NCI-H2029 (cell line): Measurements from ENCODE around the gene SLC25A21.
"Not testable (repeated sequence)": the region's sequence is repeated elsewhere in the genome, so short reads cannot be mapped to it uniquely, and the experiment has no call there.

Source experiments
- DNase-seq: peaks from one replicate; lab custom pipeline; 2025; lab: John Stamatoyannopoulos, UW

SLC25A21 gene

GRCh38 chr14:36941783-36942521 lies 230.5 kb downstream of the SLC25A21 start:
- DNase-seq, result peak; percentile 50

GRCh38 chr14:36940476-36940875 lies 231.9 kb downstream of the SLC25A21 start:
- no peak for DNase-seq

- DNase-seq, result no peak
Measured at GRCh38 chr14:36939265-36939664, 233.1 kb downstream of the SLC25A21 start.

- no peak for DNase-seq
Measured at GRCh38 chr14:36938678-36939077, 233.7 kb downstream of the SLC25A21 start.

GRCh38 chr14:36935976-36936678 lies 236.3 kb downstream of the SLC25A21 start:
- DNase-seq, result no peak

GRCh38 chr14:36934304-36934703 lies 238.1 kb downstream of the SLC25A21 start:
- no peak for DNase-seq

- no peak for DNase-seq
Measured at GRCh38 chr14:36931791-36932190, 240.6 kb downstream of the SLC25A21 start.

GRCh38 chr14:36928432-36928831 lies 244.0 kb downstream of the SLC25A21 start:
- no peak for DNase-seq

GRCh38 chr14:36925094-36925493 lies 247.3 kb downstream of the SLC25A21 start:
- DNase-seq, result no peak

- DNase-seq, result no peak
Measured at GRCh38 chr14:36916668-36917067, 255.7 kb downstream of the SLC25A21 start.

GRCh38 chr14:36915081-36915480 lies 257.3 kb downstream of the SLC25A21 start:
- no peak for DNase-seq

GRCh38 chr14:36910578-36910977 lies 261.8 kb downstream of the SLC25A21 start:
- DNase-seq, result no peak

- DNase-seq, result no peak
Measured at GRCh38 chr14:36905272-36905888, 267.0 kb downstream of the SLC25A21 start.

GRCh38 chr14:36901861-36902260 lies 270.5 kb downstream of the SLC25A21 start:
- no peak for DNase-seq

- no peak for DNase-seq
Measured at GRCh38 chr14:36900846-36901245, 271.6 kb downstream of the SLC25A21 start.

- not testable (repeated sequence) for DNase-seq
Measured at GRCh38 chr14:36896300-36896699, 276.1 kb downstream of the SLC25A21 start.

- no peak for DNase-seq
Measured at GRCh38 chr14:36884049-36884448, 288.4 kb downstream of the SLC25A21 start.

- DNase-seq, result no peak
Measured at GRCh38 chr14:36880276-36880675, 292.1 kb downstream of the SLC25A21 start.

GRCh38 chr14:36879558-36879957 lies 292.8 kb downstream of the SLC25A21 start:
- no peak for DNase-seq

- DNase-seq, result peak; percentile 68
Measured at GRCh38 chr14:36874396-36875138, 297.8 kb downstream of the SLC25A21 start.

- no peak for DNase-seq
Measured at GRCh38 chr14:36870776-36871175, 301.6 kb downstream of the SLC25A21 start.

- DNase-seq, result no peak
Measured at GRCh38 chr14:36869125-36869524, 303.3 kb downstream of the SLC25A21 start.
